Progenitor cell of endocrine pancreas (in vitro differentiated cells): ENCODE results near the gene LAMA3. TPM values are rescaled to one million over a fixed set of nuclear protein-coding genes. Genes with fewer than 3 reads are reported as not detected.

Experiments used
- DNase-seq: peaks from one replicate; pipeline ENCODE4 v3.0.0; 2021; ENCODE audit warnings: low spot score; ENCODE audit not compliant: unreplicated experiment
- H3K27ac Mint-ChIP-seq: 2 replicates; pipeline ENCODE4 v1.8.0; 2021; ENCODE audit warnings: mild to moderate bottlenecking, moderate library complexity, mixed read lengths
- H3K27me3 Mint-ChIP-seq: 2 replicates; pipeline ENCODE4 v1.8.0; 2021; ENCODE audit warnings: mixed read lengths
- H3K36me3 Mint-ChIP-seq: 2 replicates; pipeline ENCODE4 v1.8.0; 2022; ENCODE audit warnings: mixed read lengths; ENCODE audit not compliant: insufficient read depth
- H3K4me1 Mint-ChIP-seq: 2 replicates; pipeline ENCODE4 v1.8.0; 2021; ENCODE audit warnings: low read depth, mixed read lengths
- H3K4me3 Mint-ChIP-seq: 2 replicates; pipeline ENCODE4 v1.8.0; 2021; ENCODE audit warnings: low read depth, mild to moderate bottlenecking, moderate library complexity, mixed read lengths
- H3K9me3 Mint-ChIP-seq: 2 replicates; pipeline ENCODE4 v1.8.0; 2021; ENCODE audit warnings: low read depth, mixed read lengths
- CTCF ChIP-seq: fragments of 200-600 bp; sonication (generic); IDR thresholded peaks from one replicate; pipeline ENCODE4 v1.5.0; 2021; ENCODE audit warnings: antibody characterized with exemption, mild to moderate bottlenecking; ENCODE audit not compliant: unreplicated experiment
- total RNA-seq: library from RNA; stranded (reverse); gene quantifications from 2 replicates; pipeline ENCODE4 v1.2.1, GENCODE V29; 2021

Gene LAMA3
- total RNA-seq, 1 donor from 2014 or later, result 0.84 TPM

- H3K4me1 Mint-ChIP-seq, result no peaks in the 10 kb centered on the region
- H3K27me3 Mint-ChIP-seq, result no peaks in the 10 kb centered on the region
- H3K9me3 Mint-ChIP-seq, result peaks cover 3% of the 10 kb centered on the region
- H3K27ac Mint-ChIP-seq, result no peak overlapping the region
- H3K4me3 Mint-ChIP-seq, result no peak overlapping the region
- TF ChIP-seq CTCF, result no peak
- no peaks in the 10 kb centered on the region for H3K36me3 Mint-ChIP-seq
- DNase-seq, result no peak
Measured at GRCh38 chr18:23758281-23758680, 69.0 kb downstream of the LAMA3 start.

GRCh38 chr18:23761941-23762340 lies 72.7 kb downstream of the LAMA3 start:
- no peaks in the 10 kb centered on the region for H3K27me3 Mint-ChIP-seq
- peaks cover 2% of the 10 kb centered on the region for H3K9me3 Mint-ChIP-seq
- no peaks in the 10 kb centered on the region for H3K4me1 Mint-ChIP-seq
- no peak for DNase-seq
- H3K36me3 Mint-ChIP-seq, result no peaks in the 10 kb centered on the region
- TF ChIP-seq CTCF, result no peak
- H3K27ac Mint-ChIP-seq, result no peak overlapping the region
- H3K4me3 Mint-ChIP-seq, result no peak overlapping the region

GRCh38 chr18:23763343-23763742 lies 74.1 kb downstream of the LAMA3 start:
- TF ChIP-seq CTCF, result no peak
- DNase-seq, result no peak
- H3K27ac Mint-ChIP-seq, result peak overlapping the region; percentile 28
- H3K4me3 Mint-ChIP-seq, result no peak overlapping the region
- peaks cover 9% of the 10 kb centered on the region for H3K9me3 Mint-ChIP-seq
- H3K4me1 Mint-ChIP-seq, result no peaks in the 10 kb centered on the region
- H3K27me3 Mint-ChIP-seq, result no peaks in the 10 kb centered on the region
- H3K36me3 Mint-ChIP-seq, result no peaks in the 10 kb centered on the region

- no peak overlapping the region for H3K4me3 Mint-ChIP-seq
- no peaks in the 10 kb centered on the region for H3K36me3 Mint-ChIP-seq
- H3K27ac Mint-ChIP-seq, result no peak overlapping the region
- no peaks in the 10 kb centered on the region for H3K27me3 Mint-ChIP-seq
- H3K4me1 Mint-ChIP-seq, result no peaks in the 10 kb centered on the region
- peaks cover 14% of the 10 kb centered on the region for H3K9me3 Mint-ChIP-seq
- DNase-seq, result no peak
- no peak for TF ChIP-seq CTCF
Measured at GRCh38 chr18:23765931-23766330, 76.7 kb downstream of the LAMA3 start.

GRCh38 chr18:23772327-23773024 lies 83.2 kb downstream of the LAMA3 start:
- Mint-ChIP-seq H3K4me1 (no peaks in the 10 kb centered on the region), H3K27ac (no peak overlapping the region), H3K36me3 (no peaks in the 10 kb centered on the region), H3K9me3 (peaks cover 9% of the 10 kb centered on the region), H3K27me3 (peaks cover 3% of the 10 kb centered on the region), H3K4me3 (no peak overlapping the region)
- TF ChIP-seq CTCF, result no peak
- no peak for DNase-seq
